ENCODE measurements around the gene P2RX3. TPM values are rescaled to one million over a fixed set of nuclear protein-coding genes. Genes with fewer than 3 reads are reported as not detected.

P2RX3 gene
- total and polyA plus RNA-seq, 2 of the 8 experiments (the other 6 are each of a cell fraction or from before 2014, with no cell fraction given), result 0.45 to 0.47 TPM

- TF ChIP-seq, protein P1, sequence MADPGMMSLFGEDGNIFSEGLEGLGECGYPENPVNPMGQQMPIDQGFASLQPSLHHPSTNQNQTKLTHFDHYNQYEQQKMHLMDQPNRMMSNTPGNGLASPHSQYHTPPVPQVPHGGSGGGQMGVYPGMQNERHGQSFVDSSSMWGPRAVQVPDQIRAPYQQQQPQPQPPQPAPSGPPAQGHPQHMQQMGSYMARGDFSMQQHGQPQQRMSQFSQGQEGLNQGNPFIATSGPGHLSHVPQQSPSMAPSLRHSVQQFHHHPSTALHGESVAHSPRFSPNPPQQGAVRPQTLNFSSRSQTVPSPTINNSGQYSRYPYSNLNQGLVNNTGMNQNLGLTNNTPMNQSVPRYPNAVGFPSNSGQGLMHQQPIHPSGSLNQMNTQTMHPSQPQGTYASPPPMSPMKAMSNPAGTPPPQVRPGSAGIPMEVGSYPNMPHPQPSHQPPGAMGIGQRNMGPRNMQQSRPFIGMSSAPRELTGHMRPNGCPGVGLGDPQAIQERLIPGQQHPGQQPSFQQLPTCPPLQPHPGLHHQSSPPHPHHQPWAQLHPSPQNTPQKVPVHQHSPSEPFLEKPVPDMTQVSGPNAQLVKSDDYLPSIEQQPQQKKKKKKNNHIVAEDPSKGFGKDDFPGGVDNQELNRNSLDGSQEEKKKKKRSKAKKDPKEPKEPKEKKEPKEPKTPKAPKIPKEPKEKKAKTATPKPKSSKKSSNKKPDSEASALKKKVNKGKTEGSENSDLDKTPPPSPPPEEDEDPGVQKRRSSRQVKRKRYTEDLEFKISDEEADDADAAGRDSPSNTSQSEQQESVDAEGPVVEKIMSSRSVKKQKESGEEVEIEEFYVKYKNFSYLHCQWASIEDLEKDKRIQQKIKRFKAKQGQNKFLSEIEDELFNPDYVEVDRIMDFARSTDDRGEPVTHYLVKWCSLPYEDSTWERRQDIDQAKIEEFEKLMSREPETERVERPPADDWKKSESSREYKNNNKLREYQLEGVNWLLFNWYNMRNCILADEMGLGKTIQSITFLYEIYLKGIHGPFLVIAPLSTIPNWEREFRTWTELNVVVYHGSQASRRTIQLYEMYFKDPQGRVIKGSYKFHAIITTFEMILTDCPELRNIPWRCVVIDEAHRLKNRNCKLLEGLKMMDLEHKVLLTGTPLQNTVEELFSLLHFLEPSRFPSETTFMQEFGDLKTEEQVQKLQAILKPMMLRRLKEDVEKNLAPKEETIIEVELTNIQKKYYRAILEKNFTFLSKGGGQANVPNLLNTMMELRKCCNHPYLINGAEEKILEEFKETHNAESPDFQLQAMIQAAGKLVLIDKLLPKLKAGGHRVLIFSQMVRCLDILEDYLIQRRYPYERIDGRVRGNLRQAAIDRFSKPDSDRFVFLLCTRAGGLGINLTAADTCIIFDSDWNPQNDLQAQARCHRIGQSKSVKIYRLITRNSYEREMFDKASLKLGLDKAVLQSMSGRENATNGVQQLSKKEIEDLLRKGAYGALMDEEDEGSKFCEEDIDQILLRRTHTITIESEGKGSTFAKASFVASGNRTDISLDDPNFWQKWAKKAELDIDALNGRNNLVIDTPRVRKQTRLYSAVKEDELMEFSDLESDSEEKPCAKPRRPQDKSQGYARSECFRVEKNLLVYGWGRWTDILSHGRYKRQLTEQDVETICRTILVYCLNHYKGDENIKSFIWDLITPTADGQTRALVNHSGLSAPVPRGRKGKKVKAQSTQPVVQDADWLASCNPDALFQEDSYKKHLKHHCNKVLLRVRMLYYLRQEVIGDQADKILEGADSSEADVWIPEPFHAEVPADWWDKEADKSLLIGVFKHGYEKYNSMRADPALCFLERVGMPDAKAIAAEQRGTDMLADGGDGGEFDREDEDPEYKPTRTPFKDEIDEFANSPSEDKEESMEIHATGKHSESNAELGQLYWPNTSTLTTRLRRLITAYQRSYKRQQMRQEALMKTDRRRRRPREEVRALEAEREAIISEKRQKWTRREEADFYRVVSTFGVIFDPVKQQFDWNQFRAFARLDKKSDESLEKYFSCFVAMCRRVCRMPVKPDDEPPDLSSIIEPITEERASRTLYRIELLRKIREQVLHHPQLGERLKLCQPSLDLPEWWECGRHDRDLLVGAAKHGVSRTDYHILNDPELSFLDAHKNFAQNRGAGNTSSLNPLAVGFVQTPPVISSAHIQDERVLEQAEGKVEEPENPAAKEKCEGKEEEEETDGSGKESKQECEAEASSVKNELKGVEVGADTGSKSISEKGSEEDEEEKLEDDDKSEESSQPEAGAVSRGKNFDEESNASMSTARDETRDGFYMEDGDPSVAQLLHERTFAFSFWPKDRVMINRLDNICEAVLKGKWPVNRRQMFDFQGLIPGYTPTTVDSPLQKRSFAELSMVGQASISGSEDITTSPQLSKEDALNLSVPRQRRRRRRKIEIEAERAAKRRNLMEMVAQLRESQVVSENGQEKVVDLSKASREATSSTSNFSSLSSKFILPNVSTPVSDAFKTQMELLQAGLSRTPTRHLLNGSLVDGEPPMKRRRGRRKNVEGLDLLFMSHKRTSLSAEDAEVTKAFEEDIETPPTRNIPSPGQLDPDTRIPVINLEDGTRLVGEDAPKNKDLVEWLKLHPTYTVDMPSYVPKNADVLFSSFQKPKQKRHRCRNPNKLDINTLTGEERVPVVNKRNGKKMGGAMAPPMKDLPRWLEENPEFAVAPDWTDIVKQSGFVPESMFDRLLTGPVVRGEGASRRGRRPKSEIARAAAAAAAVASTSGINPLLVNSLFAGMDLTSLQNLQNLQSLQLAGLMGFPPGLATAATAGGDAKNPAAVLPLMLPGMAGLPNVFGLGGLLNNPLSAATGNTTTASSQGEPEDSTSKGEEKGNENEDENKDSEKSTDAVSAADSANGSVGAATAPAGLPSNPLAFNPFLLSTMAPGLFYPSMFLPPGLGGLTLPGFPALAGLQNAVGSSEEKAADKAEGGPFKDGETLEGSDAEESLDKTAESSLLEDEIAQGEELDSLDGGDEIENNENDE (IDR thresholded peaks at IDR 0.05; ENCODE audit: insufficient replicate concordance, low read length), result no peak
- TF ChIP-seq, protein P2, sequence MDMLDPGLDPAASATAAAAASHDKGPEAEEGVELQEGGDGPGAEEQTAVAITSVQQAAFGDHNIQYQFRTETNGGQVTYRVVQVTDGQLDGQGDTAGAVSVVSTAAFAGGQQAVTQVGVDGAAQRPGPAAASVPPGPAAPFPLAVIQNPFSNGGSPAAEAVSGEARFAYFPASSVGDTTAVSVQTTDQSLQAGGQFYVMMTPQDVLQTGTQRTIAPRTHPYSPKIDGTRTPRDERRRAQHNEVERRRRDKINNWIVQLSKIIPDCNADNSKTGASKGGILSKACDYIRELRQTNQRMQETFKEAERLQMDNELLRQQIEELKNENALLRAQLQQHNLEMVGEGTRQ (IDR thresholded peaks at IDR 0.05; ENCODE audit: low read length), result no peak
- TF ChIP-seq BRCA1 (IDR thresholded peaks at IDR 0.05; ENCODE audit: low read depth, low read length) (no peak), SUZ12 (IDR thresholded peaks at IDR 0.05; ENCODE audit: low read length) (no peak), JUND (IDR thresholded peaks at IDR 0.05; ENCODE audit: low read length) (no peak), KDM5A (IDR thresholded peaks at IDR 0.05; ENCODE audit: low read length) (no peak), POLR2A (IDR thresholded peaks at IDR 0.05; ENCODE audit: control extremely low read depth in 1 of 2, low read depth in 2 of 2, low read length in 2 of 2) (no peak), CBX8 (IDR thresholded peaks at IDR 0.05; ENCODE audit: borderline replicate concordance, low read depth, low read length) (no peak), CHD1 (IDR thresholded peaks at IDR 0.05; ENCODE audit: low read depth, low read length) (no peak), CHD2 (IDR thresholded peaks at IDR 0.05; ENCODE audit: low read length) (no peak)
- TF ChIP-seq, protein P3, sequence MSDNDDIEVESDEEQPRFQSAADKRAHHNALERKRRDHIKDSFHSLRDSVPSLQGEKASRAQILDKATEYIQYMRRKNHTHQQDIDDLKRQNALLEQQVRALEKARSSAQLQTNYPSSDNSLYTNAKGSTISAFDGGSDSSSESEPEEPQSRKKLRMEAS (IDR thresholded peaks at IDR 0.05), result no peak
These were observed 38.9 kb upstream of the P2RX3 start (continued) for GRCh38 chr11:57299150-57299737.

Data from H1 (cell line).